Bronchial epithelial cell (primary cell): ENCODE measurements around the gene CLDND1. TPM values are rescaled to one million over a fixed set of nuclear protein-coding genes. Genes with fewer than 3 reads are reported as not detected.
A peak's percentile ranks its signal among the peaks of the same experiment; 100 is the strongest.

Experiments used
- DNase-seq: peaks from one replicate; pipeline ENCODE4 v3.0.0-alpha.2; 2010; ENCODE audit warnings: low read depth
- FAIRE-seq: peaks from 2 replicates; lab custom pipeline; 2011; peaks lifted over from hg19 to GRCh38; lab: Jason Lieb, UNC
- H3K27me3 ChIP-seq: 2 replicates; pipeline ENCODE4 v1.5.1; 2011; ENCODE audit warnings: low read length; ENCODE audit not compliant: control insufficient read depth, insufficient read depth
- H3K36me3 ChIP-seq: 2 replicates; pipeline ENCODE4 v1.5.1; 2011; ENCODE audit warnings: low read length; ENCODE audit not compliant: control insufficient read depth, insufficient read depth
- H3K4me3 ChIP-seq: 2 replicates; pipeline ENCODE4 v1.5.1; 2011; ENCODE audit warnings: mild to moderate bottlenecking, low read depth, low read length, control low read depth
- total RNA-seq: library from RNA; depleted of rRNA; stranded (reverse); fragments of >200 nt; gene quantifications from 2 replicates; pipeline ENCODE4 v1.2.1, GENCODE V29; 2014
- TF ChIP-seq, protein P1 (sequence below): IDR thresholded peaks from 2 replicates; pipeline ENCODE4 v1.5.1; 2011; ENCODE audit warnings: mild to moderate bottlenecking, moderate library complexity, low read length, control low read depth, inconsistent platforms; ENCODE audit not compliant: insufficient read depth, severe bottlenecking

CLDND1 gene
- total RNA-seq, 1 donor from 2014 or later = 216 TPM

GRCh38 chr3:98536456-98537017 is 13.8 kb upstream of the CLDND1 start:
- FAIRE-seq (no peak), DNase-seq (peak; percentile 43)
- no peak overlapping the region for H3K4me3 ChIP-seq
- no peaks in the 10 kb centered on the region for H3K36me3 ChIP-seq
- no peaks in the 10 kb centered on the region for H3K27me3 ChIP-seq
- TF ChIP-seq, protein P1, sequence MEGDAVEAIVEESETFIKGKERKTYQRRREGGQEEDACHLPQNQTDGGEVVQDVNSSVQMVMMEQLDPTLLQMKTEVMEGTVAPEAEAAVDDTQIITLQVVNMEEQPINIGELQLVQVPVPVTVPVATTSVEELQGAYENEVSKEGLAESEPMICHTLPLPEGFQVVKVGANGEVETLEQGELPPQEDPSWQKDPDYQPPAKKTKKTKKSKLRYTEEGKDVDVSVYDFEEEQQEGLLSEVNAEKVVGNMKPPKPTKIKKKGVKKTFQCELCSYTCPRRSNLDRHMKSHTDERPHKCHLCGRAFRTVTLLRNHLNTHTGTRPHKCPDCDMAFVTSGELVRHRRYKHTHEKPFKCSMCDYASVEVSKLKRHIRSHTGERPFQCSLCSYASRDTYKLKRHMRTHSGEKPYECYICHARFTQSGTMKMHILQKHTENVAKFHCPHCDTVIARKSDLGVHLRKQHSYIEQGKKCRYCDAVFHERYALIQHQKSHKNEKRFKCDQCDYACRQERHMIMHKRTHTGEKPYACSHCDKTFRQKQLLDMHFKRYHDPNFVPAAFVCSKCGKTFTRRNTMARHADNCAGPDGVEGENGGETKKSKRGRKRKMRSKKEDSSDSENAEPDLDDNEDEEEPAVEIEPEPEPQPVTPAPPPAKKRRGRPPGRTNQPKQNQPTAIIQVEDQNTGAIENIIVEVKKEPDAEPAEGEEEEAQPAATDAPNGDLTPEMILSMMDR = no peak

GRCh38 chr3:98534734-98535133 is 12.0 kb upstream of the CLDND1 start:
- no peak overlapping the region for H3K4me3 ChIP-seq
- no peaks in the 10 kb centered on the region for H3K36me3 ChIP-seq
- no peak for FAIRE-seq

DNA sequence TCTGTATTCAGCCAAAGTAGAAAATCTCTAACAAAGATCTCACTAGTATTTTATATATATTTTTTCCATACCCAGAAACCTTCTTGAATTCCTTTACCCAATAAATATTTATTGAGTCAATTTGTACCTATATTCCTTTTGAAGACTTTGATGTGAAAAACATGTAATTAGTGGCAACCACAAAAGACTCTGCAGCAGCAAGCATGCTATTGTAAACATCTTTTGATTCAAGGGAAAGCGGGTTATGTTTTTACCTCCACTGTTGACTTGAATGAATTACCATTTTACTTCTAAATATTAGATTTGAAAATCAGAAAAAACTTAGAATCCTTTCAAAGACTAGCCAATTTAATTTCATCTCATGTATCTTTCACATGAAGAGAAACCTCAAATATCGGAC is 11.5 kb upstream of the CLDND1 start:
- TF ChIP-seq, protein P1 = no peak

More at GRCh38 chr3:98534734-98535133, 12.0 kb upstream of the CLDND1 start:
- DNase-seq = no peak
- H3K27me3 ChIP-seq = no peaks in the 10 kb centered on the region
- TF ChIP-seq, protein P1 = no peak

DNA sequence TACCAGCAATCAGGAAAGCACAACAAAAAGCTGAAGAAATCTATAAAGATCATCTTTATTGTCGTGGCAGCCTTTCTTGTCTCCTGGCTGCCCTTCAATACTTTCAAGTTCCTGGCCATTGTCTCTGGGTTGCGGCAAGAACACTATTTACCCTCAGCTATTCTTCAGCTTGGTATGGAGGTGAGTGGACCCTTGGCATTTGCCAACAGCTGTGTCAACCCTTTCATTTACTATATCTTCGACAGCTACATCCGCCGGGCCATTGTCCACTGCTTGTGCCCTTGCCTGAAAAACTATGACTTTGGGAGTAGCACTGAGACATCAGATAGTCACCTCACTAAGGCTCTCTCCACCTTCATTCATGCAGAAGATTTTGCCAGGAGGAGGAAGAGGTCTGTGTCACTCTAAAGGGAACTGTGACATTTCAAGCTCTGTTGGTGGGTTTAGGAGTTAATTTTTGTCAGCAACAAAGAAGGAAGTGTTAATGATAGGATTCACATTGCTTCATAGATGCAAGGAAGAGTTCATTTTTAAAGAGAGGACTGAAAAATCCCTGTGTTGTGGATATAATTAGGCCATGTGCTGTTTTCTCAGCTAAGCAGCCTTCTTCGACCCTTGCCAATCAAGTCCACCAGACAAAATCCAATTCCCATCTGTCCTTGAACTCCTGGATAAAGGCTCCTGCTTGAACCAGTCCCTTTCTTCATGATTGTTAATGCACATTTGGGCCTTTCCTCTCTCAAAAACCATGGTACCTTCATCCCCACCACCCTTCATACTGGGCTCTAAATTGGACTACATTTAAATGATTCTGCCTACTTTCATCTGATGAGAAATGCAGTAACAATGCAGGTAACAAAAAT is 10.2 kb upstream of the CLDND1 start:
- Histone ChIP-seq H3K27me3 (no peaks in the 10 kb centered on the region), H3K4me3 (no peak overlapping the region), H3K36me3 (no peaks in the 10 kb centered on the region)
- TF ChIP-seq, protein P1 = no peak
- DNase-seq (no peak), FAIRE-seq (no peak)

More for the DNA sequence above, 11.5 kb upstream of the CLDND1 start:
- Histone ChIP-seq H3K36me3 (no peaks in the 10 kb centered on the region), H3K4me3 (no peak overlapping the region), H3K27me3 (no peaks in the 10 kb centered on the region)
- no peak for FAIRE-seq
- DNase-seq = no peak

- no peak for FAIRE-seq
Observed at GRCh38 chr3:98532275-98532637, 9.6 kb upstream of the CLDND1 start.

More at GRCh38 chr3:98532275-98532637, 9.6 kb upstream of the CLDND1 start:
- no peaks in the 10 kb centered on the region for H3K27me3 ChIP-seq
- TF ChIP-seq, protein P1 = no peak
- no peak overlapping the region for H3K4me3 ChIP-seq
- DNase-seq = no peak
- no peaks in the 10 kb centered on the region for H3K36me3 ChIP-seq
